ENCODE data around the gene CTPS2. TPM values are rescaled to one million over a fixed set of nuclear protein-coding genes. Genes with fewer than 3 reads are reported as not detected.
"Not testable (repeated sequence)": the region's sequence is repeated elsewhere in the genome, so short reads cannot be mapped to it uniquely, and the experiment has no call there.

CTPS2 gene
- total RNA-seq, 5 donors from 2014 or later (not counting 1 experiment from before 2014, with no cell fraction given): 5.2 to 6.7 (median 5.7) TPM

- Mint-ChIP-seq H3K4me3 (peak overlapping the region; percentile 88 to 98 (median 89)), H3K27ac (peak overlapping the region; percentile 94 to 97), H3K36me3 (no peaks in the 10 kb centered on the region), H3K27me3 (peaks cover 0 to 6% of the 10 kb centered on the region in 2 donors), H3K9me3 (no peaks in the 10 kb centered on the region), H3K4me1 (peaks cover 37 to 53% (median 46%) of the 10 kb centered on the region in 3 donors)
- H3K4me3 ChIP-seq (ENCODE audit: control insufficient read depth in 1 of 2, extremely low read depth in 1 of 2, low read length in 1 of 2): peak overlapping the region; percentile 82 to 92
- H3K27ac ChIP-seq (ENCODE audit: low read length): peak overlapping the region; percentile 91
- peaks cover 4 to 17% of the 10 kb centered on the region in 2 experiments for H3K4me1 ChIP-seq (ENCODE audit: control insufficient read depth in 1 of 2, extremely low read depth in 1 of 2, insufficient read depth in 2 of 2, low read length in 2 of 2)
- H3K27me3 ChIP-seq (replicated peaks in 1 of 2; ENCODE audit: control insufficient read depth in 2 of 2, extremely low read depth in 1 of 2, insufficient read depth in 2 of 2, low read length in 1 of 2): no peaks in the 10 kb centered on the region
- 0% methylated on average over 3 of the region's 6 CpGs for WGBS (ENCODE audit: insufficient coverage)
- ATAC-seq (replicated peaks in 1 of 4) (peak in 3 of 4 experiments; percentile 7 to 12 (median 11)), DNase-seq (no peak)
- ChIA-PET CTCF (no interaction called here), POLR2A (interaction anchor here in 1 of 2 donors (0.5 kb wide), 1 partner anchor 939 kb away, joined by 4 read pairs; no protein-coding TSS in a partner anchor)
- no peaks in the 10 kb centered on the region for H3K9me3 ChIP-seq
- H3K36me3 ChIP-seq (ENCODE audit: control insufficient read depth in 2 of 2, extremely low read depth in 1 of 2, insufficient read depth in 1 of 2, low read length in 1 of 2): no peaks in the 10 kb centered on the region
Measured at GRCh38 chrX:16718824-16719333, 6.4 kb upstream of the CTPS2 start.

- H3K27ac ChIP-seq (ENCODE audit: low read length); POLR2A ChIA-PET; H3K9me3 Mint-ChIP-seq; DNase-seq; H3K4me3 Mint-ChIP-seq; ATAC-seq (replicated peaks in 1 of 4); H3K36me3 ChIP-seq (ENCODE audit: control insufficient read depth in 2 of 2, extremely low read depth in 1 of 2, insufficient read depth in 1 of 2, low read length in 1 of 2); H3K36me3 Mint-ChIP-seq; H3K9me3 ChIP-seq; H3K27ac Mint-ChIP-seq; H3K4me3 ChIP-seq (ENCODE audit: control insufficient read depth in 1 of 2, extremely low read depth in 1 of 2, low read length in 1 of 2); H3K27me3 ChIP-seq (replicated peaks in 1 of 2; ENCODE audit: control insufficient read depth in 2 of 2, extremely low read depth in 1 of 2, insufficient read depth in 2 of 2, low read length in 1 of 2): not testable (repeated sequence)
- H3K27me3 Mint-ChIP-seq: peaks cover 0 to 16% of the 10 kb centered on the region in 2 donors
- no CpG with 5 or more reads among the region's 6 CpGs for WGBS (ENCODE audit: insufficient coverage)
- CTCF ChIA-PET: interaction anchor here in 1 of 2 donors (0.6 kb wide), 1 partner anchor 78 kb away, joined by 4 read pairs; no protein-coding TSS in a partner anchor
- H3K4me1 ChIP-seq (ENCODE audit: control insufficient read depth in 1 of 2, extremely low read depth in 1 of 2, insufficient read depth in 2 of 2, low read length in 2 of 2): peaks cover 4 to 30% of the 10 kb centered on the region in 2 experiments
- peaks cover 32 to 37% (median 34%) of the 10 kb centered on the region in 3 donors for H3K4me1 Mint-ChIP-seq
Measured at GRCh38 chrX:16716451-16716850, 4.0 kb upstream of the CTPS2 start.

GRCh38 chrX:16715638-16716037 lies 3.2 kb upstream of the CTPS2 start:
- POLR2A ChIA-PET; ATAC-seq (replicated peaks in 1 of 4); H3K27ac Mint-ChIP-seq: not testable (repeated sequence)

GRCh38 chrX:16714504-16714903 lies 2.0 kb upstream of the CTPS2 start:
- CTCF ChIA-PET: no interaction called here
- Mint-ChIP-seq H3K4me3 (no peak overlapping the region), H3K36me3 (no peaks in the 10 kb centered on the region), H3K27ac (no peak overlapping the region), H3K27me3 (peaks cover 0 to 21% of the 10 kb centered on the region in 2 donors), H3K9me3 (no peaks in the 10 kb centered on the region), H3K4me1 (peaks cover 23 to 30% (median 25%) of the 10 kb centered on the region in 3 donors)
- H3K36me3 ChIP-seq (ENCODE audit: control insufficient read depth in 2 of 2, extremely low read depth in 1 of 2, insufficient read depth in 1 of 2, low read length in 1 of 2): no peaks in the 10 kb centered on the region
- H3K27ac ChIP-seq (ENCODE audit: low read length): no peak overlapping the region
- ATAC-seq (replicated peaks in 1 of 4) (no peak), DNase-seq (no peak)
- peaks cover 0 to 19% of the 10 kb centered on the region in 2 experiments for H3K4me1 ChIP-seq (ENCODE audit: control insufficient read depth in 1 of 2, extremely low read depth in 1 of 2, insufficient read depth in 2 of 2, low read length in 2 of 2)
- H3K9me3 ChIP-seq: no peaks in the 10 kb centered on the region
- H3K4me3 ChIP-seq (ENCODE audit: control insufficient read depth in 1 of 2, extremely low read depth in 1 of 2, low read length in 1 of 2): no peak overlapping the region
- POLR2A ChIA-PET: no interaction called here
- 83% methylated on average over 2 of the region's 8 CpGs for WGBS (ENCODE audit: insufficient coverage)
- no peaks in the 10 kb centered on the region for H3K27me3 ChIP-seq (replicated peaks in 1 of 2; ENCODE audit: control insufficient read depth in 2 of 2, extremely low read depth in 1 of 2, insufficient read depth in 2 of 2, low read length in 1 of 2)

More at GRCh38 chrX:16715638-16716037, 3.2 kb upstream of the CTPS2 start:
- WGBS (ENCODE audit: insufficient coverage): no CpG with 5 or more reads among the region's 6 CpGs
- H3K4me3 ChIP-seq (ENCODE audit: control insufficient read depth in 1 of 2, extremely low read depth in 1 of 2, low read length in 1 of 2); H3K4me3 Mint-ChIP-seq; DNase-seq; H3K36me3 Mint-ChIP-seq; H3K27me3 ChIP-seq (replicated peaks in 1 of 2; ENCODE audit: control insufficient read depth in 2 of 2, extremely low read depth in 1 of 2, insufficient read depth in 2 of 2, low read length in 1 of 2); H3K27ac ChIP-seq (ENCODE audit: low read length); H3K9me3 ChIP-seq; H3K36me3 ChIP-seq (ENCODE audit: control insufficient read depth in 2 of 2, extremely low read depth in 1 of 2, insufficient read depth in 1 of 2, low read length in 1 of 2); H3K9me3 Mint-ChIP-seq: not testable (repeated sequence)
- CTCF ChIA-PET: interaction anchor here in 1 of 2 donors (0.7 kb wide), 1 partner anchor 743 kb away, joined by 5 read pairs; no protein-coding TSS in a partner anchor
- peaks cover 4 to 27% of the 10 kb centered on the region in 2 experiments for H3K4me1 ChIP-seq (ENCODE audit: control insufficient read depth in 1 of 2, extremely low read depth in 1 of 2, insufficient read depth in 2 of 2, low read length in 2 of 2)
- Mint-ChIP-seq H3K27me3 (peaks cover 0 to 21% of the 10 kb centered on the region in 2 donors), H3K4me1 (peaks cover 32 to 34% (median 33%) of the 10 kb centered on the region in 3 donors)

- POLR2A ChIA-PET: interaction anchor here (0.6 to 0.7 kb wide), 2 partner anchors 86 to 841 kb away, joined by 3 to 4 read pairs; no protein-coding TSS in a partner anchor
- ATAC-seq (replicated peaks in 1 of 4): peak; percentile 46 to 60 (median 58)
- Histone ChIP-seq H3K4me1 (ENCODE audit: control insufficient read depth in 1 of 2, extremely low read depth in 1 of 2, insufficient read depth in 2 of 2, low read length in 2 of 2) (peaks cover 0 to 19% of the 10 kb centered on the region in 2 experiments), H3K4me3 (ENCODE audit: control insufficient read depth in 1 of 2, extremely low read depth in 1 of 2, low read length in 1 of 2) (peak overlapping the region; percentile 68 to 71), H3K27ac (ENCODE audit: low read length) (peak overlapping the region; percentile 52), H3K36me3 (ENCODE audit: control insufficient read depth in 2 of 2, extremely low read depth in 1 of 2, insufficient read depth in 1 of 2, low read length in 1 of 2) (no peaks in the 10 kb centered on the region), H3K9me3 (no peaks in the 10 kb centered on the region), H3K27me3 (replicated peaks in 1 of 2; ENCODE audit: control insufficient read depth in 2 of 2, extremely low read depth in 1 of 2, insufficient read depth in 2 of 2, low read length in 1 of 2) (no peaks in the 10 kb centered on the region)
- Mint-ChIP-seq H3K27ac (peak overlapping the region in 1 of 2 donors; percentile 88), H3K4me3 (peak overlapping the region; percentile 84 to 89 (median 85)), H3K9me3 (no peaks in the 10 kb centered on the region), H3K4me1 (peaks cover 11 to 22% (median 13%) of the 10 kb centered on the region in 3 donors), H3K27me3 (peaks cover 0 to 24% of the 10 kb centered on the region in 2 donors), H3K36me3 (no peaks in the 10 kb centered on the region)
- CTCF ChIA-PET: no interaction called here
- peak in 4 of 35 experiments; percentile 3 to 17 (median 7) for DNase-seq
- WGBS (ENCODE audit: insufficient coverage): under 1% methylated on average over 52 of the region's 67 CpGs
Measured at GRCh38 chrX:16711893-16712547, 449 bp downstream of the CTPS2 start.

GRCh38 chrX:16711219-16711811 lies 1.2 kb downstream of the CTPS2 start:
- Mint-ChIP-seq H3K27ac (peak overlapping the region; percentile 73), H3K4me1 (peaks cover 11 to 22% (median 13%) of the 10 kb centered on the region in 3 donors), H3K4me3 (peak overlapping the region; percentile 66 to 88 (median 85)), H3K9me3 (no peaks in the 10 kb centered on the region), H3K36me3 (no peaks in the 10 kb centered on the region), H3K27me3 (peaks cover 0 to 24% of the 10 kb centered on the region in 2 donors)
- Histone ChIP-seq H3K27ac (ENCODE audit: low read length) (peak overlapping the region; percentile 38), H3K4me1 (ENCODE audit: control insufficient read depth in 1 of 2, extremely low read depth in 1 of 2, insufficient read depth in 2 of 2, low read length in 2 of 2) (peaks cover 0 to 19% of the 10 kb centered on the region in 2 experiments), H3K36me3 (ENCODE audit: control insufficient read depth in 2 of 2, extremely low read depth in 1 of 2, insufficient read depth in 1 of 2, low read length in 1 of 2) (no peaks in the 10 kb centered on the region), H3K4me3 (ENCODE audit: control insufficient read depth in 1 of 2, extremely low read depth in 1 of 2, low read length in 1 of 2) (peak overlapping the region; percentile 54 to 68), H3K9me3 (no peaks in the 10 kb centered on the region), H3K27me3 (replicated peaks in 1 of 2; ENCODE audit: control insufficient read depth in 2 of 2, extremely low read depth in 1 of 2, insufficient read depth in 2 of 2, low read length in 1 of 2) (no peaks in the 10 kb centered on the region)
- no CpG with 5 or more reads among the region's 9 CpGs for WGBS (ENCODE audit: insufficient coverage)
- ChIA-PET CTCF (no interaction called here), POLR2A (interaction anchor here in 1 of 2 donors (0.7 kb wide), 1 partner anchor 840 kb away, joined by 4 read pairs; no protein-coding TSS in a partner anchor)
- no peak for DNase-seq
- ATAC-seq (replicated peaks in 1 of 4): peak in 1 of 4 experiments; percentile 12

Measured in T-cell (primary cell).